Ascending aorta (tissue), 2 donors: Measurements from ENCODE around the gene ACSM6. TPM values are rescaled to one million over a fixed set of nuclear protein-coding genes. Genes with fewer than 3 reads are reported as not detected.

Source experiments
- DNase-seq, 2 donors: peaks; one replicate each; pipeline ENCODE4 v3.0.0-alpha.2; 2019; ENCODE audit warnings: low spot score in 2 of 2
- H3K27ac ChIP-seq, 2 donors: fragments of 200-600 bp; sonication (generic); one replicate each; pipeline ENCODE4 v1.5.1; 2016 to 2017; ENCODE audit warnings: mild to moderate bottlenecking in 1 of 2
- H3K27me3 ChIP-seq: fragments of 200-600 bp; sonication (generic); one replicate; pipeline ENCODE4 v1.5.1; 2017
- H3K36me3 ChIP-seq, 2 donors: fragments of 200-600 bp; sonication (generic); one replicate each; pipeline ENCODE4 v1.5.1; 2016
- H3K4me1 ChIP-seq, 2 donors: fragments of 200-600 bp; sonication (generic); one replicate each; pipeline ENCODE4 v1.5.1; 2016 to 2017; ENCODE audit warnings: mild to moderate bottlenecking in 1 of 2
- H3K4me3 ChIP-seq, 2 donors: fragments of 200-600 bp; sonication (generic); one replicate each; pipeline ENCODE4 v1.5.1; 2016 to 2017; ENCODE audit warnings: mild to moderate bottlenecking in 1 of 2
- H3K9me3 ChIP-seq, 2 donors: fragments of 200-600 bp; sonication (generic); one replicate each; pipeline ENCODE4 v1.5.1; 2016
- intact Hi-C: fragments of 100-400 bp; cut with DNase I; formaldehyde crosslinking; loops from one replicate; pipeline ENCODE4 v1.15.1; 2023
- total RNA-seq: library from RNA; depleted of rRNA; stranded (reverse); fragments of >200 nt; gene quantifications from one replicate; pipeline ENCODE4 v1.1.0, GENCODE V29; 2016
- TF ChIP-seq, protein P1 (sequence below), 3 experiments: fragments of 200-600 bp in 2 of 3; fragments of 450-650 bp in 1 of 3; sonication (generic) in 2 of 3; IDR thresholded peaks; one replicate each; pipeline ENCODE4 v1.5.1; 2016 to 2019; ENCODE audit warnings: antibody characterized with exemption in 3 of 3, mild to moderate bottlenecking in 1 of 3, moderate library complexity in 1 of 3

The ACSM6 gene
- total RNA-seq, 1 donor from 2014 or later, result not detected

DNA sequence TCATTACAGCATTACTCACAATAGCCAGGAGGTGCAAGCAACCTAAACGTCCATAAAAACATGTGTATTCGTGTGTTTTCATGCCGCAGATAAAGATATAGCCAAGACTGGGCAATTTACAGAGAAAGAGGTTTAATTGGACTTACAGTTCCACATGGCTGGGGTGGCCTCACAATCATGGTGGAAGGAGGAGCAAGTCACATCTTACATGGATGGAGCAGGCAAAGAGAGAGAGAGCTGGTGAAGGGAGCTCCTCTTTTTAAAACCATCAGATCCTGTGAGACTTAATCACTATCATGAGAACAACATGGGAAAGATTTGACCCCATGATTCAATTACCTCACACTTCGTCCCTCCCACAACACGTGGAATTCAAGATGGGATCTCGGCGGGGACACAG, 63.8 kb downstream of the ACSM6 start:
- no peak for DNase-seq
- Histone ChIP-seq H3K4me3 (no peak overlapping the region), H3K9me3 (peaks cover 0 to 5% of the 10 kb centered on the region in 2 donors), H3K4me1 (peaks cover 4 to 21% of the 10 kb centered on the region in 2 donors), H3K36me3 (peaks cover 12 to 51% of the 10 kb centered on the region in 2 donors), H3K27ac (no peak overlapping the region), H3K27me3 (no peaks in the 10 kb centered on the region)
- intact Hi-C loops, result no loop called here
- TF ChIP-seq, protein P1, sequence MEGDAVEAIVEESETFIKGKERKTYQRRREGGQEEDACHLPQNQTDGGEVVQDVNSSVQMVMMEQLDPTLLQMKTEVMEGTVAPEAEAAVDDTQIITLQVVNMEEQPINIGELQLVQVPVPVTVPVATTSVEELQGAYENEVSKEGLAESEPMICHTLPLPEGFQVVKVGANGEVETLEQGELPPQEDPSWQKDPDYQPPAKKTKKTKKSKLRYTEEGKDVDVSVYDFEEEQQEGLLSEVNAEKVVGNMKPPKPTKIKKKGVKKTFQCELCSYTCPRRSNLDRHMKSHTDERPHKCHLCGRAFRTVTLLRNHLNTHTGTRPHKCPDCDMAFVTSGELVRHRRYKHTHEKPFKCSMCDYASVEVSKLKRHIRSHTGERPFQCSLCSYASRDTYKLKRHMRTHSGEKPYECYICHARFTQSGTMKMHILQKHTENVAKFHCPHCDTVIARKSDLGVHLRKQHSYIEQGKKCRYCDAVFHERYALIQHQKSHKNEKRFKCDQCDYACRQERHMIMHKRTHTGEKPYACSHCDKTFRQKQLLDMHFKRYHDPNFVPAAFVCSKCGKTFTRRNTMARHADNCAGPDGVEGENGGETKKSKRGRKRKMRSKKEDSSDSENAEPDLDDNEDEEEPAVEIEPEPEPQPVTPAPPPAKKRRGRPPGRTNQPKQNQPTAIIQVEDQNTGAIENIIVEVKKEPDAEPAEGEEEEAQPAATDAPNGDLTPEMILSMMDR (IDR thresholded peaks at IDR 0.05), result no peak

DNA sequence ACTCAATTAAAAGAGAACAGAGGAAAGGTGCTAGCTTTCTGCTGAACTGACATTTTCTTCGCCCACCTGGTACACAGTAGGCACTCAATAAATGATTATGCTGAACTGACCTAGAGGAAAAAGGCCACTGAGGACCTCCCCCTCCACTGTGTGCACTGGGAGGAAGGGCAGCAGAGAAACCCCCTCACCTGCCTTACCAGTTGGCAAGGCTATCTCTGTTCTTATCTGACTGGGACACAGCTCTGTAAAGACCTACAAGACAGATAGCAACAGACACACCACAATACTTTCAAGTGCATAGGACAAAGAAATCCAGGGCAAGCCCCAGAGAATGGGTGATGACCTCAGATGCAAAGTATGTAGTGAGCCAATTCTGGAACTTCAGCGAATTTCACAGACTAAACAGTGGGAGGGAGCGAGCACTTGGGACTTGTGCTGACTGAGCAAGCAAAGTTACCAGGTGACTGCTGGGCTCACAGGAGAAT, 66.4 kb downstream of the ACSM6 start:
- TF ChIP-seq, protein P1 (IDR thresholded peaks at IDR 0.05), result no peak
- DNase-seq, result no peak
- H3K4me1 ChIP-seq, result peaks cover 4 to 23% of the 10 kb centered on the region in 2 donors
- intact Hi-C loops, result no loop called here
- H3K9me3 ChIP-seq, result peaks cover 0 to 5% of the 10 kb centered on the region in 2 donors
- peak overlapping the region; percentile 83 to 90 for H3K27ac ChIP-seq
- H3K27me3 ChIP-seq, result no peaks in the 10 kb centered on the region
- H3K36me3 ChIP-seq, result peaks cover 20 to 65% of the 10 kb centered on the region in 2 donors
- peak overlapping the region in 1 of 2 donors; percentile 25 for H3K4me3 ChIP-seq

DNA sequence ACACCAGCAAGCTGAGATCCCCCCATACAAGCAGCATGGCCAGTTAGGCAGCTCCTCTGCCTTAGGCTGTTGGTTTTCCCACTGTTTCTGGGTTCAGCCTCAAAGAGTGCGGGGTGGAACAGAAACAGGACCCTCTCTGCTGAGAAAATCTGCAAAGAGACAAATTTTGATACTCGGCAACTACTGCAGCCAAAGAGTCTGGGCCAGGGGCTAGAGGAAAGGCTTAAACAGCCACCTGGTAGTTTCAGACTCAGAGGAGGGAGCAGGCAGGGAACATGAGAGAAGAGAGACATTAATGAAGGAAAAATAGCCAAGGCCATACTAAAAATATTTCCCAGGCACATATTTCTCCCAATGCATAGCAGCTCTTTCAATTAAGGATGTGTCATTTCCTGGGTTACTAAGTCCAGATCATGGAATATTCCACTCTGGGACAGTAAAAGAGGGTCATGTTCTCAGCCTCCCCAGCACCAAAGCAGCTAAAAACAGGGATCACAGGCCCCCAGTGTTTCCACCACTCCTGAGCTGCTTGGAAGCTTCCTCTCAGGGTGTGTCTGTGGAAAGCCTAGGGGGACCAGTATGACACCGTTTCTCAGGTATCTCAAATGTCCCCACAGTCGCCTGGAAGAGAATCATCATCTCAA, 67.0 kb downstream of the ACSM6 start:
- Histone ChIP-seq H3K27me3 (no peaks in the 10 kb centered on the region), H3K4me1 (peaks cover 4 to 23% of the 10 kb centered on the region in 2 donors), H3K27ac (peak overlapping the region; percentile 83 to 90), H3K36me3 (peaks cover 20 to 65% of the 10 kb centered on the region in 2 donors), H3K4me3 (peak overlapping the region in 1 of 2 donors; percentile 25), H3K9me3 (peaks cover 0 to 5% of the 10 kb centered on the region in 2 donors)
- TF ChIP-seq, protein P1 (IDR thresholded peaks at IDR 0.05), result no peak
- DNase-seq, result no peak
- intact Hi-C loops, result no loop called here

DNA sequence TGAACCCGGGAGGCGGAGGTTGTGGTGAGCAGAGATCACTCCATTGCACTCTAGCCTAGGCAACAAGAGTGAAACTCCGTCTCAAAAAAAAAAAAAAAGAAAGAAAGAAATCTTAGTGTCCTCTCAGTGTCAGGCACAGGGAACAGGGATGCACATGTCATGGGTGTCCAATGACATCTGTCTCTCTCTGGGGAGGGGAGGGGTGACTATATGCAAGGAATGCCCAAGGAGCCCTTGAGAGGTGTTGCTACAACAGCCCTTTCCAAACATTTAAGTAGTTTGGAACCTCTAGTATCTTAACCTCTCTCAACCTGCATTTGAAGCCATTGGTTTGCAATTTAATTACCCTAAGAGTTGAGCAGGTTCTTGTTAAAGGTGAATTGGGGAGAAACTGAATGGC, 67.9 kb downstream of the ACSM6 start:
- intact Hi-C loops, result no loop called here
- H3K4me3 ChIP-seq, result no peak overlapping the region
- peaks cover 9 to 32% of the 10 kb centered on the region in 2 donors for H3K4me1 ChIP-seq
- H3K9me3 ChIP-seq, result no peaks in the 10 kb centered on the region
- H3K36me3 ChIP-seq, result peaks cover 16 to 57% of the 10 kb centered on the region in 2 donors
- TF ChIP-seq, protein P1 (IDR thresholded peaks at IDR 0.05), result no peak
- H3K27ac ChIP-seq, result peak overlapping the region; percentile 83 to 90
- DNase-seq, result no peak
- H3K27me3 ChIP-seq, result no peaks in the 10 kb centered on the region

DNA sequence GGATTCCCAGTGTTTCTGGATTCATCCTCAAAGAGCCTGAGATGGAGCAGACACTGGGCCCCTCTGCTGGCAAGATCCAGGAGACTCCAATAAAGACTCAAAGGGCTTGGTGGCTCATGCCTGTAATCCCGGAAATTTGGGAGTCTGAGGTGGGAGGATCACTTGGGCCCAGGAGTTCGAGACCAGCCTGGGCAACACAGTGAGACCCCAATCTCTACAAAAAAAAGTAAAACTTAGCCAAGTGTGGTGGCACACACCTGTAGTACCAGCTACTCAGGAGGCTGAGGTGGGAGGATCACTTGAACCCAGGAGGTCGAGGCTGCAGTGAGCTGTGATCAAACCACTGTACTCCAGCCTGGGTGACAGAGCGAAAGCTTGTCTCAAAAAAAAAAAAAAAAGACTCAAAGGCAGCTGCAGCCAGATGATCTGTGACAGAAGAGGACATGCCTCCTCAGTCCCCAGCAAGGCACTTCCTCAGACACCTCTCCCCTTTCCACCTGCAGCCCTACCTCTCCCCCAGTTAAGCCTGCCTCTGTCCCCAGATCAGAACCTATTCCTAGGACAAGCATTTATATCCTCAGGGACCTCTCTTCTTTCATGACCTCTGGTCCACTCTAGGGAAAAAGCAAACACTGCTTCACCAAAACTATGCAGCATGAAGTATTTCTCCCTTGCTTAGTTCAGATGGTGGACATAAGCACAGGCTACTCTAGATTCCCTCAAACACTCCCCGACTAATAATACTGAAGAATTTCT, 68.9 kb downstream of the ACSM6 start:
- peaks cover 10 to 51% of the 10 kb centered on the region in 2 donors for H3K36me3 ChIP-seq
- H3K4me1 ChIP-seq, result peaks cover 9 to 42% of the 10 kb centered on the region in 2 donors
- peak overlapping the region; percentile 7 to 53 for H3K27ac ChIP-seq
- H3K9me3 ChIP-seq, result no peaks in the 10 kb centered on the region
- intact Hi-C loops, result no loop called here
- TF ChIP-seq, protein P1 (IDR thresholded peaks at IDR 0.05), result no peak
- H3K27me3 ChIP-seq, result no peaks in the 10 kb centered on the region
- no peak overlapping the region for H3K4me3 ChIP-seq
- no peak for DNase-seq
